ENCODE data around the gene ATRN.

The ATRN gene

DNA sequence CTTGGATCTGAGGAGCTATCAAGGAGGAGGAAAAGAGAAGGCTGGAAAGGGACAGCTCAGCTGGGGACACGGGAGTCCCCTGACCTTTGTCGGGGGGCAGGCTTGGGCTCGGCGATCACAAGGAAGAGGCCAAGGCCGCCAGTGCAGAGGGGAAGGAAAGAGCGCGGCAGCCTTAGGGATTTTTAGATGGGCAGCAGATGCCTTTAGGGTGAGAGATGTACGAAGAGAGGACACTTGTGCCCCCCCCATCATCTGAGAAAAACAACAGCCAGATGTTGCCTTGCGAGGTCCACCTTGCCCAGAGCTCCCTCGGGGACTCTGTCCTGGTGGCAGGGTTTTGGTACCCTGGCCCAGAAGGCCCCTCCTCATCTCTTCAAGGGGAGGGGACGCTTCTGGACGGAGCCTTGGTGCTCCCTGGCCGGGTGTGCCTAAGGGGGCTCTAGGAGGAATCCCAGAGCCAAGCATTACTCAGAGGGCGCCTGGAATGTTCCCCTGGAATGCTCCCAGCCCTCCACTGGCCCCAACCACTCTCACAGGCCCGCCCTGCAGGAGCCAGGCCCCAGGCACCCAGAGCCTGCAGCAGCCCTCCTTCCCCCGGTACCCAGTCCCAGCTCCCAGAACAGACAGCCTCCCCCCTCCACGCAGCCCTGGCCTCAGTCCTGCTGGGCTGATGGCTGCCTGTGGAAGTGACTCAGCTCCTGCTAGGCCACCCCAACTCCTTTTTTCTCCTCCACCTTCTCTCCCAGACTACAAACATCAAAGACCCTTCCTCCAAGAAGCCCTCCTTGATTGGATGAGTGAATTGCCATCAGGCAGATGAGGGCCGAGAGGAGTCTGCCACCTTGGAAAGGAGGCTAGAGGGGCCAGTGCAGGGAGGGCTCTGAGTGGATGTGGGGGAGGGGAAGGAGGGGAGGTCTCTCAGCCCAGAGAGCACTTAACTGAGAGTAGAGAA, 209.2 kb downstream of the ATRN start:
- no peak for DNase-seq

DNA sequence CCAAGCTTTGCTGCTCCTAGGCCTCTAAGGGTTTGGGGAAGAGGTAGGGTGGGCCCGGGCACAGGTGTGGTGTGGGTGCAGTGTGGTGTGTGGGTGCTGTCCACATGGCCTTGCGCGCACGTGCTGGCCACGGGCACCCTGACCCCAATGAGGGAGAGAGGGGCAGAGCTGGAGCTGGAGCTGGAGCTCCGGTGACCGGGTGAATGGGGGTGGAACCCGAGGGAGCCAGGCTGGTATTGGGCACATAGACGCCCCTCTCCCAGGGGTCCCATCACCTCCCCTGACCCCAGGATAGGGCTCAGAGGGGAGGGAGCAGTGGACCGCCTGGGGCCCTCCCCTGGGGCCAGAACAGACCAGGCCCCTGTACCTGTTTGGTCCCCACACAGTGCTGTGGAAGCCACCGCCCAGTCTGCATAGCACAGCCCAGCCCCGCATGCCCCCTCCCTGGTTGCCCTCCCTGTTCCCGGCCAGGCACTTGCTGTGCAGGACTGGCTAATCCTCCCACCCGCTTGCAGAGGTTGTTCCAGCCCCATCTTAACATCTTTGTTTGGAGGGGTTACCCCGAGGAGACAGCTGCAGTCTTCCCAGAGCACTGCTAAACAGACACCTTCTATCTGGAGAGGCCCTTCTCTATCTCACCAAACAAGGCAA, 210.0 kb downstream of the ATRN start:
- DNase-seq: no peak

DNA sequence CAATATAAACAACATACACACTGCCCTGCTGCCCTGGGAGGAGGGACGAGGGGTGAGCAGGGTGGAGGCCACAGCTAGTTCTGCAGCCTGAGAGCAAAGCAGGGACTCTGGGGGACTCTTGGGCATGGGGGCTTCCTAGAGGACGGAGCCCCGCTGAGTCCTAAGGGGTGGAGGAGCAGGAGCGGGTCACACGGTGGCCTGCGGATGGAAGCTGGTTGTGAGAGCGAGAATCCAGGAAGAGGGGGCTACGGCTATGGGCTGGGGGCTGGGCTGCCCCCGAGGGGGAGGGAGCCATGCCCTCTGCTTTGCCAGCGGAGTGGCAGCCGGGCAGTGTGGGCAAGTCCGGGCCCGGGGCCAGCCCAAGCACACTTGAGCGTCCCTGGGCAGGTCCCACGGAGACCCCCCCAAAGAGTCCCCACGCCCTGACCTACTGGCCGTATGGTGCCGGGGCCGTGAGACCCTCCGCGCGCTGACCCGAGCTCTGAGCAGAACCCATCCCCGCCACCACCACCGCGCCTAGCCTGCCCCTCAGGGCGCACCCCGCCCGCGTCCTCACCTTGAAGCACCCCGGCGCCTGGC, 210.6 kb downstream of the ATRN start:
- no peak for DNase-seq

DNA sequence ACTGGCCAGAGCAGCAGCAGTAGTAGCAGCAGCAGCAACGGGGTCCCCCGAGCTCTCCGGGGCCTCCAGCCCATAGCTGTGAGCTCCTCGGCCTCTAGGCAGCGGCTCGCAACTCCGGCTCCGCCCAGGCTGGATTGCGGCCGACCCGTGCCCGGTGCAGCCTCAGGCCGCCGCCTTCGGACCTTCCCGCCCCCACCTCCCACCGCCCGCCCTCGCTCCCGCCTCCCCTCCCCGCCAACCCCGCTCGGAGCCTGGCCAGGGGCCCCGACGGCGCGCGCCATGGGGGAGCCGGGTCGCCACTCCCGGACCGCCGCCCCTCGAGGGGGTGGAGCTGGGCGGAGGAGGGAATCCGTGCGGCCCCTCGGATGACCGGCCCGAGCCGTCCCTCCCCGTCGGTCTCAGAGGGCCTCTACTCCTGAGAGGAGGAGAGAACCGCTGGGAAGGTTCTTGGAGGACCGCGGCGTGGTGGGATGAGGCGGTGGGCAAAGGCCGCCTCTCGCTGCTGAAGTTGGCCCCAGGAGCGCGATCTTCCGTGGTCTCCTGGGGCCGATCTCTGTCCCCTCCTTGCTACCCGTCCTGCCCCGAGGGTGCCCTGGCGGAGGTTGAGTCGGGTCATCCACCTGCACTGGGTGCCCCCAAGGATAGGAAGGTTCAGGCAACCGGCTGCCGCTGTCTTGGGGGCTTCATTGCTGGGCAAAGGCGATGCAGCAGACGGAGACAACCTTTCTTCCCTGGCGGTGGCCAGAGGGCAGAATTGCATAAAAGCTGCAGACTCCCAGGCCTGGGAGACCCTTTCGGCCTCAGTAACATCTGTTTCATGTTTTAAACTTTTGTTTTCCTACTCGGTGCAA, 211.3 kb downstream of the ATRN start, which contains the start of gene ADAM33:
Gene ADAM33 (minus strand): TSS at position 80 of the 851 bp plus-strand sequence. CDS start 6 bp downstream, at position 74.
- no peak for DNase-seq

DNA sequence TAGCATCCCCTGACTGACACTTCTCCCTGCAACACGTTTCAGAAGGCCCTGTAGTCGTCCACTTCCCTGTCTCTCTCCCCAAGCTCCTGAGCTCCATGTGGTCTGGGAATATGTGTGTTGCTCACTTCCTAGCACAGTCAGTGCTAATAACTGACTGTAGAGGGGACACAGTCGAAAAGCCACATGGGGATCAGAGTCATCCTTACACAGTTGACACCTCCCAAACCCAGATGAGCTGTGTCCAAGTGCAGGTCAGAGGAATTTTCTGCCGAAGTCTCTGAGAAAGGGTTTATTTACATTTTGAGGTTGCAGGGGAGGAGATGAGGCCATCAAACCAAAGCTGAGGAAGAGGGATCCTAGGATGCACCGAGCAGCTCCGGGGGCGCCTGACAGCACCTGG, 214.5 kb downstream of the ATRN start:
- DNase-seq: no peak

DNA sequence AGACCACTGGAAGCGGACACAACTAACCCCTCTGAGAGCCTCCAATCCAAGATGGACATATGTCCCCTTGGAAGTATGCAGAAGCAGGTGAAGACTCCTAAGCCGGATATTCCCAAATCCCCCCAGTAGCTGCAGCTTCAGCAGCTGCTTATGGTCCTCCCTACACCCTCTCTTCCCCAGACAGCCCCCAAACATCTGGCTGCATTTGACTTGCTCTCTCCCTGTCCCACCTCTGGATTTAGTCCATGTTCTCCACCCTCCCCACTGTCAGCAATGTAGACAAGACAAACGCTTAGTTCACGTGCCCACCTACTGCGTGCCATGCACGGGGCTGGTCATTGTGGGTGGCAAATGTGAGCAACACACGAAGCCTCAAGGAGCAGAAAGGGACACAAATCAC, 215.6 kb downstream of the ATRN start:
- DNase-seq: no peak

DNA sequence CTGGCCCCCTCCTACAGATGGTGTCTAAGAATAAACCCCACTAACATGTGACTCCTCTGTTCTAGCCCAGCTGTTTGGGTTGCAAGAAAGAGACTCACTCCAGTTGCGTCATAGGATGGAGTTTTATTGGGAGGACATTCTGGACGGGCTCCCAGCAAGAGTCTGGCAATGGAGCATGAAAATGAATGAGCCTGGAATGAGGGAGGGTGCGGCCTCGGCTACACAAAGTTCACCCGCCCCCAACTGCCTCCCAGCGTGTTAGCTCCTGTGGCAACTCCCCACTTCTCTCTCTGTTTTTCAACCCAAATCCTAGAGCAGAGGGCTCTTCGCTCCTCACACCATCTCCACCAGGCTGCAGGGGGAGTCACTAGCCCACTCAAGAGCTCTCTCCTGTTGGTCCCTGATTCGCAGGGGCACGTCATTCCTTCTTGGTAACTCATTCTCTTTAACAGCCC, 216.1 kb downstream of the ATRN start:
- no peak for DNase-seq

DNA sequence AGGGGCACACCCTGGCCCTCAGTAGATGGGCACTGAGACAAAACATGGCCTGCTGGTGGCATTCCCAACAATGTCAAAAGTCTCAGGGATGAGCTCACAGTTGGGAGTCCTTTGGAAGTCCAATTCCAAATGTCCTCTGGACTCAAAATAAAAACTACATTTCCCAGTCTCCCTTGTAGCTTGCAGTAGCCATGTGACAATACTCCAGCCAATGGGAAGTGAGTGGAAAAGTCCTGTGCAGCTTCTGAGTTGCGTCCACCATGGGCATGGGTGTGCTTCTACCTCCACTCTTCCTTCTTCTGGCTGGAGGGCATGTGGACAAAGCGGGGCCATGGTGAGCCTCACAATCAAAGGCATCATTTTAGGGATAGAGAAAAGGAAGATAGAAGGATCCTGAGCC, 216.8 kb downstream of the ATRN start:
- DNase-seq: no peak

DNA sequence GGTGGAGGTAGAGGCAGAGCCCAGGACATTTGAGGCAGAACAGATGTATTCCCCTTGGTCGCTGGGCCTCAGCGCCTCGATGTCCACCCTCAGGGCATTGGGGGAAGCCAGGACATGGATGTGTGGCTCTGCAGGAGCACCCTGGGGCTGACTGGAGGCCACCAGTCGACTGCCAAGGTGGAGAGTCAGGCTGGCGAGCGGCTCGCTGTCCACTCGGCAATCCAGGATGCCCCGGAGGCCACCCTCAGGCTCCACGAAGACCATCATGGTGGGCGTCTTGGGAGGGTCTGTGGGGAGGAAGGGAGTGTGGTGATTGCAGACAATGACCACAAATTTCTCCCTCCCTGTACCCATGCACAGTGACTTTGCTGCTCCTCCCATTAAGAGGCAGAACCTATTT, 219.2 kb downstream of the ATRN start:
- DNase-seq: no peak

DNA sequence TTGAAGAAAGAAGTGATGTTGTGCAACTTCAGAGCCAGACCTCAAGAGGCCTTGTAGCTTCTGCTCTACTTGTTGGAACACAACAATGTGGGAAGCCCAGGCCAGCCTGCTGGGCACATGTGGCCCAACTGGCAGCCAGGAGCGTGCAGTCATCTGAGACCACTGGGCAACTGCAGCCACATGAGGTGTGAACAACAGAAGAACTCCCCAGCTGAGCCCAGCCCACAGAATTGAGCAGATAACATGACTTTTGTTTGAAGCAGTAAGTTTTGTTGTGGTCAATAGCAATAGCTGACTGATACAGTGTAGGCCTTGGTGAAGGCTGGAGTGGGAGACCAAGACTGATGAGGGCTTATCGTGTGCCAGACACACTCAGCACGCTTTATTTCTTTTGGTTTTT, 219.6 kb downstream of the ATRN start:
- no peak for DNase-seq

DNA sequence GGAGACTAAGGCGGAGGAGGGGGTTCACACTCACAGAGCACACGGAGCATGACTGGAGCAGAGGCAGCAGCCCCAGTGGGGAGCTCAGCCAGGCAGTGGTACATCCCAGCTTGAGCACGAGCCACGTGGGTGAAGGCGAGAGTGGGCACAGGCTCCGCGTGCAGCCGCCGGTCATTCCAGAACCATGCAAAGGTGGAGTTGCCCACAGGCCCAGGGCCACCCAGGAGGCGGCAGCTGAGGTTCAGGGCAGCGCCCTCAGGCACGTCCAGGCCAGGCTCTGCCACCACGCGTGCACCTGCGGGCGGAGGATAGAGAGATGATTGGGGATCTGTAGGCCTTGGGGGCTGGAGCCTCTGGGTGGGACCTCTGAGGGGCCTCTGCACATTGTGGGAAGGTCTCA, 220.5 kb downstream of the ATRN start:
- no peak for DNase-seq

DNA sequence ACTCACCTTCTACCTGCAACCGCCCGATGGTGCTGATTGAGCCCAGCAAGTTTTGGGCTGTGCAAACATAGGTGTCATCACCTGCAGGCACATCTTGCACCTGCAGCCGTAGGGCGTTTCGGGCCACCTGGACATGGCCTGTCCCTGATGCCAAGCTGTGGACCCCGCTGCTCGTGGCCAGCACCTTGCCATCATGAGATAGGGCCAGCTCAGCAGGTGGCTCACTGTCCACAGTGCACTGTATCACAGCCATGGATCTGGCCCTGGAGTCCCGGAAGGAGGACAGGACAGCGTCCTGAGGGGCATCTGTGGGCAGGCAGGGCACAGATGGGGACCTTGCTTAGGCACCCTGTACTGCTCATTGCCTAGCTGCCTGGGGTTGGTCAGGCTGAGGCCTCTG, 221.1 kb downstream of the ATRN start:
- no peak for DNase-seq

DNA sequence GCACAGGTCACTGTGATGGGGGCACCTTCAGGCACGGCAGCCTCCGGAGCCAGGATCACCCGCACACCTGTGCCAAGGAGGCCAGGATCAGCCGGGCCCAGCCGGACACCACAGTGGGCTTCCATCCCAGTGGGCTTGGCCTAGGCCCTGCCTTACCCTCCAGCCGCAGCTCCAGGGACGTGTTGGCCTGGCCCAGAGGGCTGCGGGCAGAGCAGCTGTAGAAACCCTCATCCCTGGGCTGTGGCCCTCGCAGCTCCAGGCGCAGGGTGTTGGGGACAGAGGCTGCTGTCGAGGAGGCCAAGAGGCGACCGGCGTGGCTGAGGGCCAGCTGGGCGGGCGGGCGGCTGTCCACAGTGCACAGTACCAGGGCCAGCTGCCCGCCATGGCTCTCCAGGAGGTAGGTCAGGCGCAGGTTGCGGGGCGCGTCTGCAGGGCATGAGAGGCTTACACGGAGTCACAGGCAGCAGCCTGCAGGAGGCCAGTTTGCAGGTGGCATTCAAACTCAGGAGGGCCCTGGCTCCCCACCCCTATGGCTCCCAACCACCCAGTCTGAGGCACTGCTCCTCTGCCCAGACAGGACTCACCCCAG, 222.0 kb downstream of the ATRN start:
- no peak for DNase-seq

DNA sequence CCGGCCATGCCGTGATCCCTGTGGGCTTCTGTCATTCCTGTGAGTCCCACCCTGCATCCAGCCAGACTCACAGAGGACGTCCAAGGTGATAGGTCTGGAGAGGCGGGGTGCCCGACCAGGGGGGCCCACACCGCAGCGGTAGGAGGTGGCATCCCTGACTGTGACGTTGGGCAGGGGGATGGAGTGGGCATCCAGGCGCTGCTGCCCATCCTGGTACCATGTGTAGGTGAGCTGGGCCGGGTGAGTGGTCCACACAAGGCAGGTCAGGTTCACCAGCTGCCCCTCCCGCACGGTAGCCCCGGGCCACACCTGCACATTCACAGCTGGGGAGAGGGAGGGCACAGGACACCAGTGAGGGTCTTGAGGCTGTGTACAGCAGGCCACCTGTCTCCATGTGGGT, 222.6 kb downstream of the ATRN start:
- no peak for DNase-seq

DNA sequence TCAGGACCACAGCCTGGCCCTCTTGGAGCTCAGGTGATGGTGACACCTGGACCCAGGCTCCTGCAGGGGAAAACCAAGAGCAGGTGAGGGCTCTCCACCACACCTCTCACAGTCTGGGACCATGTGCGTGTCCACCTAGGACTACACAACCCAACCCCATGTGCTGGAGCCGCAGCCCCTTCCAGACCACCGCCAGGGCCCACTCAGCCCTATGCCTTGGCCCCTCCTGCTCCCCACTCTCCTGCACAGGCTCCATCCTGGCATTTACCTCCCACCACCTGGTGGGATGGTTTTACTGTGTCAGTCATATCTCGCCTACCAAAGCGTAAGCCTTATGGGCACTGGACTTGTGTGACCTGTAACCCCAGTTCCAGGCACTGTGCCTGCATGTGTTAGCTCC, 224.0 kb downstream of the ATRN start:
- DNase-seq: no peak

DNA sequence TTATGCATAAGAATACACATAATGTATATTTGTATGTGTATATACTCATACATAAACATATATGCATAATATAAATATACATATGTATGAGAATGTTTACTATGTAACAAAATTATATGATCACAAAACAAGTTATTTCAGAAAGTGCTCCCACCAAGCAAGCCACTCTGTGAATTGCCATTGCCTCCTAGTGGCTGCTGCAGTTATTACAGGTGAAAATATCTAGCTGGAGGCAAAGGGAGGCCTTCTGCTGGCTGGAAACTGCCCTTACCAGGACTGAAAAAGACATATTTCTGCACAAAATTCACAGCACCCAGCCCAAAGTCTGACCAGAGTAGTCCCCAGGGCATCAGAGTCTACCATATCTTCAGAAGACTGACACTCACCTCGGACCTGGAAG, 225.4 kb downstream of the ATRN start:
- peak; percentile 39 for DNase-seq

DNA sequence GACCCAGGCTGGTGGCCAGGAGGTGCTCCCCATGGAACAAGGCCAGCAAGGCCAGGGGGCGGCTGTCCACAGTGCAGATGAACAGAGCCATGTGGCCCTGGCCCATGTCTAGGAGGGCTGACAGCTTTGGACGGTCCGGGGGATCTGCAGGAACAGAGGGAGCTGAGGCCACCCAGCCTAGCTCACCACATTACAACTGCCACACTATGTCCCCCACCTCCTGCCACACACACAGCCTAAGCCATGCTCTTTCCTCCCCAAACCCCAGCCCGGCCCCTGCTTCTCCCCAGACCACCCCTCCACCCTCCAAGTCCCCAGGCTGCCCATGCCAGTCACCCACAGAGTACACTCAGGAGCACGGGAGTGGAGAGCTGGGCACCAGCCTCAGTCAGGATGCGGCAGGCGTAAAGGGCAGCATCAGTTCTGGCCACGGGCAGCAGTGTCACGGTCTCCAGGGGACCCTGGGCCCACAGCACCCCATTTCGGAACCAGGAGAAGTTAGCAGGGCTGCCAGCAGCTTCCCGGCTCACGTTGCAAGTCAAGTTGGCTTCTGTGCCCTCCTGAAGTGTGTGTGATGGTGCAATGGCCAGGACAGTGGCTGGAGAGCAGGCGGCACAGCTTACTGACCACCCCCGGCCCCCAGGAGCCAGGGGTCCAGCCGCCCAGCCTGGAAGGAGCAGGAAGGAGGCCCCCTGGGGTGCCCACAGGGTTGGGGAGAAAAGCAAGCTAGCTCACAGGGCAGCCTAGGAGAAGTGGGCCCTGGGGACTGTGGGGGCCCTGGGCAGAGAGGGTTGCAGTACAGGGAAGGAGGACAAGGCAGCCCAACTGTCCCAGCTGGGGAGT, 226.1 kb downstream of the ATRN start:
- no peak for DNase-seq

DNA sequence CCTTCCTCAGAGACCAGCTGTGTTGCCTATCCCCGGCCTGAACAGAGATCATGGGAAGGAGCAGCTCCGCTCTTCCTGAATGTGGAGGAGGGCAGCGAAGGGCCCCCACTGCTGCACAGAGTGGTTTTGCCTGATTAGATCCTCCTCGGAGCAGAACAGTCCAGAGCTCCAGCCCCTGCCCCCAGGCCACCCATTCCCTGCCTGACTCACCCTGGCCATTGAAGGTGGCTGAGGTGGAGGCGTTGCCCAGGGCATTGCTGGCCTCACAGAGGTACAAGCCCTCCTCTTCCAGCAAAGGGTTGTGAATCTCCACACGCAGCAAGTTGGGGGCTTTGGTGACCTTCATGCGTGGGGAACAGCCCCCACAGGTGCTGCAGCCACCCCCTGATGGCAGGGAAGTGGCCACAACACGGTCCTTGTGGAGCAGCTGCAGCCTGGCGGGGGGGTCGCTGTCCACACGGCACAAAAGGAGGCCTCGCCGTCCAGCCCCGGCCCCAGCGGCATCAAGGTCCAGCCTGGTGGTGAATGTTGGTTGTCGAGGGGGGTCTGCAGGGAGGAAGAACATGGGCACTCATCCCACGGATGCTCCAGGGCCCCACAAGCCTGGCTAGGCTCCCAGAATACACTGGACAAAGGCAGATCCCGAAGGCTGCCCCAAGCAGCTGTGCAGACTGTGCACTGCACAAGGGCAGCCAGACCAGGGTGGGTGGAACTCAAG, 226.9 kb downstream of the ATRN start:
- DNase-seq: no peak

DNA sequence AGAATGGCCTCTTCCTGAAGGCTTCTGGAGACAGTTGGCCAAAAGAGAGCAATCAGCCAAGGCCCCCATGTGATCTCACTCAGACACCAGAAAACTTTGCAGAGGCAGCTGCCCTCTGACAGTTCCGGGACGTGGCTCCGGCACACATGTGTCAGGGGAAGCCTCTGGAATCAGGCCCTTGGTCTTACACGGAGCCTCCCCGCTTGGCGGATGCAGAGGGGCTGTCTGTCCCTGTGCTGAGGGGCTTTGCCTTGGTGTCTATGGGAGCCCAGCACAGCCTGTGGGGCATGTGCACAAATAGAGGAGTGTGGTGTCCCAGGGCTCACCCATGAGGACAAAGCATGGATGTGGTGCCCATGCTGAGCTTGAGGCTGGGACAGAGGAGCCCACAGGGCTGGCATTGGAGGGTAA, 227.8 kb downstream of the ATRN start:
- no peak for DNase-seq

DNA sequence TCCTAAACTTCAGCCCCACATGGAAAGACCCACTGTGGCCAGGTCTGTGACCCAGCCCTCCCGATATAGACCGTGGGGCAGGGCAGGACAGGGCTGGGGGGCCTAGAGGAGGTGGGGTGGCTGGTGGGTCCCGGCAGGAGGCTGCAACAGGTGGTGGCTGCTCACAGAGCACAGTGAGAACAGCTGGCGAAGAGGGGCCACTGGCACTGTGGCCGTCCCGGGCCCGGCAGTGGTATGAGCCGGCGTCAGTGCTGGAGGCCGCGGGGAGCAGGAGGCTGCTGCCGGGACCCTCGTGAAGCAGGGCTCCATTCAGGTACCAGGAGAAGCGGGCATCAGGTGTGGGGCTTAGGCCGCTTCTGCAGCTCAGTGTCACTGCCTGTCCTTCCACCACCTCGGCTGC, 228.2 kb downstream of the ATRN start:
- no peak for DNase-seq
